HG03196 (cell line): ENCODE data around the gene RAB27B.

Experiments
- ATAC-seq: cut with Tn5 transposase; IDR thresholded peaks from one replicate; pipeline ENCODE4 v1.9.1; 2021; ENCODE audit not compliant: unreplicated experiment

RAB27B gene

GRCh38 chr18:54906331-54907185 lies 78.3 kb downstream of the RAB27B start:
- no peak for ATAC-seq

GRCh38 chr18:54909538-54909937 lies 81.3 kb downstream of the RAB27B start:
- no peak for ATAC-seq

- no peak for ATAC-seq
Observed at GRCh38 chr18:54910161-54910919, 82.1 kb downstream of the RAB27B start.

GRCh38 chr18:54911551-54911950 lies 83.3 kb downstream of the RAB27B start:
- ATAC-seq = no peak

- ATAC-seq = no peak
Observed at GRCh38 chr18:54914816-54915215, 86.5 kb downstream of the RAB27B start.

GRCh38 chr18:54916507-54916906 lies 88.2 kb downstream of the RAB27B start:
- ATAC-seq = no peak

GRCh38 chr18:54918060-54918459 lies 89.8 kb downstream of the RAB27B start:
- ATAC-seq = no peak

- no peak for ATAC-seq
Observed at GRCh38 chr18:54919412-54919811, 91.1 kb downstream of the RAB27B start.

- no peak for ATAC-seq
Observed at GRCh38 chr18:54923339-54923956, 95.2 kb downstream of the RAB27B start.

- ATAC-seq = no peak
Observed at GRCh38 chr18:54924948-54925347, 96.7 kb downstream of the RAB27B start.

GRCh38 chr18:54926593-54927325 lies 98.5 kb downstream of the RAB27B start:
- ATAC-seq = no peak

- no peak for ATAC-seq
Observed at GRCh38 chr18:54928236-54928635, 100.0 kb downstream of the RAB27B start.

GRCh38 chr18:54931152-54931551 lies 102.9 kb downstream of the RAB27B start:
- no peak for ATAC-seq

GRCh38 chr18:54932472-54932871 lies 104.2 kb downstream of the RAB27B start:
- no peak for ATAC-seq

GRCh38 chr18:54938506-54938905 lies 110.2 kb downstream of the RAB27B start:
- no peak for ATAC-seq

- no peak for ATAC-seq
Observed at GRCh38 chr18:54939361-54939917, 111.2 kb downstream of the RAB27B start.

GRCh38 chr18:54942144-54942543 lies 113.9 kb downstream of the RAB27B start:
- no peak for ATAC-seq

- no peak for ATAC-seq
Observed at GRCh38 chr18:54942569-54942968, 114.3 kb downstream of the RAB27B start.
